KMS-11 (cell line): Measurements from ENCODE around the gene CD6.

Source experiments
- H2AFZ ChIP-seq: fragments of 200-600 bp; sonication (generic); 2 replicates; pipeline ENCODE4 v1.6.1; 2016; ENCODE audit warnings: antibody characterized with exemption, mixed run types, low read depth
- H3K27ac ChIP-seq: fragments of 200-600 bp; sonication (generic); 2 replicates; pipeline ENCODE4 v1.6.1; 2016; ENCODE audit warnings: mild to moderate bottlenecking, mixed run types
- H3K27me3 ChIP-seq: fragments of 200-600 bp; sonication (generic); 2 replicates; pipeline ENCODE4 v1.6.1; 2017; ENCODE audit warnings: mild to moderate bottlenecking, low read depth, mixed run types, moderate library complexity; ENCODE audit not compliant: insufficient read depth
- H3K36me3 ChIP-seq: fragments of 200-600 bp; sonication (generic); 2 replicates; pipeline ENCODE4 v1.6.1; 2017; ENCODE audit warnings: mild to moderate bottlenecking, mixed run types; ENCODE audit not compliant: insufficient read depth
- H3K4me1 ChIP-seq: fragments of 200-600 bp; sonication (generic); 2 replicates; pipeline ENCODE4 v1.6.1; 2016; ENCODE audit warnings: mild to moderate bottlenecking, low read depth, mixed run types; ENCODE audit not compliant: poor library complexity, severe bottlenecking
- H3K4me2 ChIP-seq: fragments of 200-600 bp; sonication (generic); 2 replicates; pipeline ENCODE4 v1.7.0; 2016; ENCODE audit warnings: mild to moderate bottlenecking, mixed run types
- H3K4me3 ChIP-seq: fragments of 200-600 bp; sonication (generic); IDR thresholded peaks from 2 replicates; pipeline ENCODE4 v1.6.1; 2017; ENCODE audit warnings: low read depth, low read length, mixed read lengths; ENCODE audit not compliant: insufficient read depth
- H3K79me2 ChIP-seq: fragments of 200-600 bp; sonication (generic); 2 replicates; pipeline ENCODE4 v1.6.1; 2016; ENCODE audit warnings: low read depth, mixed run types; ENCODE audit not compliant: insufficient read depth
- H3K9ac ChIP-seq: fragments of 200-600 bp; sonication (generic); 2 replicates; pipeline ENCODE4 v1.6.1; 2016; ENCODE audit warnings: mild to moderate bottlenecking, mixed run types
- H4K20me1 ChIP-seq: fragments of 200-600 bp; sonication (generic); 2 replicates; pipeline ENCODE4 v1.6.1; 2016; ENCODE audit warnings: mild to moderate bottlenecking, mixed run types; ENCODE audit not compliant: insufficient read depth
- CTCF ChIP-seq: fragments of 200-600 bp; sonication (generic); conservative IDR thresholded peaks from 2 replicates; pipeline ENCODE4 v1.6.1; 2017; ENCODE audit warnings: low read depth, mild to moderate bottlenecking, antibody characterized with exemption, low read length, moderate library complexity, mixed read lengths

Gene CD6

GRCh38 chr11:61052182-61052972, 80.9 kb downstream of the CD6 start:
- Histone ChIP-seq H4K20me1 (no peaks in the 10 kb centered on the region), H3K27me3 (no peaks in the 10 kb centered on the region), H3K4me1 (no peaks in the 10 kb centered on the region), H3K79me2 (no peaks in the 10 kb centered on the region), H3K4me2 (no peak overlapping the region), H3K4me3 (no peak overlapping the region), H3K9ac (no peak overlapping the region), H3K36me3 (no peaks in the 10 kb centered on the region), H2AFZ (no peak overlapping the region), H3K27ac (no peak overlapping the region)
- TF ChIP-seq CTCF: no peak

- no peak overlapping the region for H3K27ac ChIP-seq
- H2AFZ ChIP-seq: no peak overlapping the region
- no peaks in the 10 kb centered on the region for H3K79me2 ChIP-seq
- no peaks in the 10 kb centered on the region for H3K27me3 ChIP-seq
- no peaks in the 10 kb centered on the region for H4K20me1 ChIP-seq
- no peak overlapping the region for H3K4me3 ChIP-seq
- TF ChIP-seq CTCF: no peak
- H3K36me3 ChIP-seq: no peaks in the 10 kb centered on the region
- H3K9ac ChIP-seq: no peak overlapping the region
- H3K4me1 ChIP-seq: no peaks in the 10 kb centered on the region
- H3K4me2 ChIP-seq: no peak overlapping the region
These were observed 81.7 kb downstream of the CD6 start for GRCh38 chr11:61053191-61053590.

GRCh38 chr11:61054513-61054912, 83.0 kb downstream of the CD6 start:
- H3K79me2 ChIP-seq: no peaks in the 10 kb centered on the region
- no peak for TF ChIP-seq CTCF
- no peaks in the 10 kb centered on the region for H3K36me3 ChIP-seq
- no peak overlapping the region for H3K27ac ChIP-seq
- no peak overlapping the region for H2AFZ ChIP-seq
- H3K4me1 ChIP-seq: peaks cover 9% of the 10 kb centered on the region
- H3K4me3 ChIP-seq: no peak overlapping the region
- H3K27me3 ChIP-seq: no peaks in the 10 kb centered on the region
- H4K20me1 ChIP-seq: no peaks in the 10 kb centered on the region
- H3K4me2 ChIP-seq: no peak overlapping the region
- no peak overlapping the region for H3K9ac ChIP-seq

GRCh38 chr11:61054927-61055562, 83.6 kb downstream of the CD6 start:
- Histone ChIP-seq H3K27ac (no peak overlapping the region), H3K4me3 (no peak overlapping the region), H2AFZ (no peak overlapping the region), H4K20me1 (no peaks in the 10 kb centered on the region), H3K27me3 (no peaks in the 10 kb centered on the region), H3K36me3 (no peaks in the 10 kb centered on the region), H3K4me2 (no peak overlapping the region), H3K79me2 (no peaks in the 10 kb centered on the region), H3K4me1 (peaks cover 14% of the 10 kb centered on the region), H3K9ac (no peak overlapping the region)
- TF ChIP-seq CTCF: no peak
